Activated CD8-positive, alpha-beta T cell treated with anti-CD3 and anti-CD28 coated beads, Interleukin-2, amount 10 ng/mL, durations not matched to agents 7 days and 5 days (primary cell): Measurements from ENCODE around the gene SLC39A11. TPM values are rescaled to one million over a fixed set of nuclear protein-coding genes. Genes with fewer than 3 reads are reported as not detected.

ENCODE experiments used
- ATAC-seq: fragments of 150-1000 bp; cut with Tn5 transposase; one replicate; pipeline ENCODE4 v1.10.0; 2021; ENCODE audit warnings: moderate library complexity
- CTCF ChIA-PET: fragments of 350-600 bp; sonication (Branson Sonifier 250); formaldehyde crosslinking; loops from one replicate; lab custom pipeline; 2021; ENCODE audit warnings: antibody characterized with exemption; lab: Charles Lee
- POLR2A ChIA-PET: fragments of 350-600 bp; sonication (Branson Sonifier 250); formaldehyde crosslinking; loops from one replicate; lab custom pipeline; 2021; ENCODE audit warnings: antibody characterized with exemption; lab: Charles Lee
- DNase-seq: peaks from one replicate; pipeline ENCODE4 v3.0.0-alpha.2; 2020
- H3K27ac Mint-ChIP-seq: one replicate; pipeline ENCODE4 v1.8.0; 2021; ENCODE audit warnings: mild to moderate bottlenecking, mixed read lengths
- H3K27me3 Mint-ChIP-seq: one replicate; pipeline ENCODE4 v1.8.0; 2021; ENCODE audit warnings: low read depth, mixed read lengths
- H3K36me3 Mint-ChIP-seq: one replicate; pipeline ENCODE4 v1.8.0; 2021; ENCODE audit warnings: low read depth, mixed read lengths
- H3K4me1 Mint-ChIP-seq: one replicate; pipeline ENCODE4 v1.8.0; 2021; ENCODE audit warnings: low read depth, mixed read lengths
- H3K4me3 Mint-ChIP-seq: one replicate; pipeline ENCODE4 v1.8.0; 2021; ENCODE audit warnings: mild to moderate bottlenecking, mixed read lengths
- H3K9me3 Mint-ChIP-seq: one replicate; pipeline ENCODE4 v1.8.0; 2022; ENCODE audit warnings: mixed read lengths; ENCODE audit not compliant: insufficient read depth
- total RNA-seq, 2 experiments: library from RNA; stranded (reverse); gene quantifications; one replicate each; pipeline ENCODE4 v1.2.3, GENCODE V29; 2021

The SLC39A11 gene
- total RNA-seq, 2 experiments from 2014 or later, result 20.2 to 20.5 TPM

DNA sequence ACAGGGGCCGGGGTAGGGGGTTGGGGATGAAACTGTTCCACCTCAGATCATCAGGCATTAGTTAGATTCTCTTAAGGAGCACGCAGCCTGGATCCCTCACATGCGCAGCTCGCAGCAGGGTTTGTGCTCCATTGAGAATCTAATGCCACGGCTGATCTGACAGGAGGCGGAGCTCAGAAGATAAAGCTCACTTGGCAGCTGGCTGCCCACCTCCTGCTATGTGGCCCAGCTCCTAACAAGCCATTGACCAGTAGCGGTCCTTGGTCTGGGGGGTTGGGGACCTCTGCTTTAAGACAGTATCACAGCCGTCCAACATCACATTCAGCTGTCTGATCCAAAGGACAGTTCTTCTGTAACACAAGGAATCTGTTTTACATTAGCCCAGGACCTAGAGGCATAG is 62.5 kb downstream of the SLC39A11 start:
- CTCF ChIA-PET, result no interaction called here
- peaks cover 4% of the 10 kb centered on the region for H3K36me3 Mint-ChIP-seq
- no peak overlapping the region for H3K27ac Mint-ChIP-seq
- no peak for ATAC-seq
- DNase-seq, result no peak
- peaks cover 3% of the 10 kb centered on the region for H3K4me1 Mint-ChIP-seq
- POLR2A ChIA-PET, result no interaction called here
- H3K4me3 Mint-ChIP-seq, result no peak overlapping the region
- H3K9me3 Mint-ChIP-seq, result no peaks in the 10 kb centered on the region
- H3K27me3 Mint-ChIP-seq, result no peaks in the 10 kb centered on the region

DNA sequence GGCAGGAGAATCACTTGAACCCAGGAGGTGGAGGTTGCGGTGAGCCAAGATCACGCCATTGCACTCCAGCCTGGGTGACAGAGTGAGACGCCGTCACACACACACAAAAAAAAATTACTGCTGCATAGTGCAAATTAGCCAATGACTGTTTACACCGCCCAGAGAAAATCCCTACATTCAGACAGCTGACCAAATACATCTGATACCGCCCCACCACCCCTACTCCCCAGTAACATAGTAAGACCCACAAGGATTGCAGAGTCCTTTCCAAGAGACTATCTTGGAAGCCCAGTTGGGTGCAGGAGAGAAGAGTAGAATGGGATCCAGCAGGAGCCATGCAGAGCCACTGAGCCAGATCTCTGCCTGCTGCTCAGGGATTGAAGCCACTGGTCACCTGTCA is 63.5 kb downstream of the SLC39A11 start:
- Mint-ChIP-seq H3K27me3 (no peaks in the 10 kb centered on the region), H3K36me3 (peaks cover 4% of the 10 kb centered on the region), H3K9me3 (no peaks in the 10 kb centered on the region), H3K27ac (no peak overlapping the region), H3K4me3 (no peak overlapping the region), H3K4me1 (peaks cover 3% of the 10 kb centered on the region)
- ATAC-seq (no peak), DNase-seq (no peak)
- ChIA-PET POLR2A (no interaction called here), CTCF (no interaction called here)

DNA sequence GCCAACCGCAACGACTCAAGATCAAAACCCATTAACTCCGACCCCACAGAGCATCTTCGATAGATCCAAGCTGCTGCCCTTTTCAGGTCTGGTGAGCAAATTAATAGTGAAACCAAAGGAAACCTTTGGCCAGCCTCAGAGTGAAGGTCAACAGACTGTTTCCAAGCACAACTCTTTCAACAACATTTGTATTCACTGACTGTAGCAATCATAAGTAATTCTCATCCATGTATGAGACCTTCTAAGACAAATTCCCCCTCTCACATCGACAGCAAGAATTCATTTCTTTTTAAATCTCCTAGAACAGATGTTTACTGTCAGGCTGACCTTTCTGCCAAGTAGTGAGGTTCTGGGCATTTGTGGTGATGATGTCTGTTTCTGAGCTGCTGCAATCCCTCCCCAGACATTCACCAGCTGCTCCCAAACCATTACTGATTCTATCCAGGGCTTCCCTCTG is 64.2 kb downstream of the SLC39A11 start:
- CTCF ChIA-PET, result no interaction called here
- Mint-ChIP-seq H3K9me3 (no peaks in the 10 kb centered on the region), H3K4me1 (peaks cover 3% of the 10 kb centered on the region), H3K36me3 (peaks cover 6% of the 10 kb centered on the region), H3K27ac (no peak overlapping the region), H3K4me3 (no peak overlapping the region), H3K27me3 (no peaks in the 10 kb centered on the region)
- no peak for ATAC-seq
- POLR2A ChIA-PET, result no interaction called here
- DNase-seq, result no peak

DNA sequence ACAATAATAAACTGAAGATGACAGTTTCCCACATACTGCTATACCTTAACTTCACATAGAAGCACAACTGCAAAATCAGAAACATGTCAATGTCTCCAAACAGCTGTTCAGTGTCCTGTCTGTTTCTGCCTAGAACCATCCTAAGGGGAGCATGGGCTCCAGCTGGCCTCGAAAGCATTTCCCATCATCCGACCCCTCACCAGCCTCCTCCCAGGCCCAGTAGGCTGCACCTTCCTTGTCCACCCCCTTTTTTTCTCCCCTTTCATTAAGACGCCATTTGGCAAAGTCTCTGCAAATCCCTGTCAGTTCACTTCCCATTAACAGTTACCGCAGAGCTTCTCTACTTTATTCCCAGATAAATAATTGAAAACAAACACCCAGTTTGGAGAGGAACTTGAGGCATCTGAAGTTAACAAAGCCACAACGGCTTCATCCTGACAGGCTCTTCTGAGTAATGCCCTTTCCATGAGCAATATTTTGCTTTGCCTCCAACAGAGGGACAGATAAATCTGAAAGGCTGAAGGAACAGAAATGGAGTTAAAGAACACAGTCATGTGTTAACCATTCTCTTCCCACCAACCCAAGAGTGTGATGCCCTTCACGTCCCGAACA is 65.3 kb downstream of the SLC39A11 start:
- no peaks in the 10 kb centered on the region for H3K9me3 Mint-ChIP-seq
- DNase-seq (no peak), ATAC-seq (no peak)
- peaks cover 11% of the 10 kb centered on the region for H3K36me3 Mint-ChIP-seq
- POLR2A ChIA-PET, result no interaction called here
- H3K27me3 Mint-ChIP-seq, result no peaks in the 10 kb centered on the region
- H3K4me3 Mint-ChIP-seq, result no peak overlapping the region
- CTCF ChIA-PET, result interaction anchor here (1.1 kb wide), 1 partner anchor 41 kb away, joined by 3 read pairs; no protein-coding TSS in a partner anchor
- no peak overlapping the region for H3K27ac Mint-ChIP-seq
- H3K4me1 Mint-ChIP-seq, result peaks cover 3% of the 10 kb centered on the region

DNA sequence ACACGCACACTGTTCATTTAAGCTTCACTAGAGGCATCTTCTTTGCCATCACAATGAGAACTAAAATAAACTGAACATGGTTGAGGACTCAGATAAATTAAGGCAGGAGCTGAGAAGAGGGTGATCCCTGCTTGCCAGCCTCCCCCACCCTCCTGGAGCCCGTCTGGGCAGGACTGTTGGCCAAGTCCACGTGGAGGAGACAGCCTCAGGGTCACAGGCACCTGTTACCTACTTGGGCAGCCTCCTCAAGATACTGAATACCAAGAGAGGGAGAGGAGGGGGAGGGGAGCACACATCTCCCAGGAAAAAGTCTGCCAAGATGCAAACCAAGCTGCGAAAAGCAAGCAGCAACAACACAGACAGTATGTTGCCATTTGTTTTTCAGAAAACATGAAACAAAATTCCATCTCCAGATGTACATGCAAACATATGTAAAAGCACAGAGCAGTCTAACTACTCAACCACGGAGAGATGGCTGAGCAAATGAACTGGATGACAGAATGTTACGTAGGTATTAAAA is 67.4 kb downstream of the SLC39A11 start:
- CTCF ChIA-PET, result no interaction called here
- peaks cover 7% of the 10 kb centered on the region for H3K36me3 Mint-ChIP-seq

DNA sequence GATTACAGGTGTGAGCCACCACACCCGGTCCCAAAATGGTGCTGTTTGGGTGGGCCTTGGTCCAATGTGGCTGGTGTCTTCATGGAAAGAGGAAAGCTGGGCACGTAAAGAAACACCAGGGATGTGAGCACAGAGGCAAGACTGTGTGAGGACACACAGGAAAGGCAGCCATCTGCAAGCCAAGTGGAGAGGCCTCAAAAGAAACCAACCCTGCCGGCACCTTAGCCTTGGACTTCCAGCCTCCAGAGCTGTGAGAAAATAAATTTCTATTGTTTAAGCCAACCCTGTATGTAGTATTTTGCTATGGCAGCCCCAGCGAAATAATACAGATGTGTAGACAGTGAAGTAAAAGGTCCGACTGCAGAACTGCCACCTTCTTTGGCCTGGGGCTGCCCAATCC is 68.7 kb downstream of the SLC39A11 start:
- no peak overlapping the region for H3K27ac Mint-ChIP-seq
- ATAC-seq (no peak), DNase-seq (no peak)
- H3K36me3 Mint-ChIP-seq, result peaks cover 7% of the 10 kb centered on the region
- H3K27me3 Mint-ChIP-seq, result no peaks in the 10 kb centered on the region
- H3K9me3 Mint-ChIP-seq, result peaks cover 12% of the 10 kb centered on the region
- POLR2A ChIA-PET, result no interaction called here
- H3K4me3 Mint-ChIP-seq, result no peak overlapping the region
- H3K4me1 Mint-ChIP-seq, result peaks cover 3% of the 10 kb centered on the region
- CTCF ChIA-PET, result no interaction called here

More for the DNA sequence above, 67.4 kb downstream of the SLC39A11 start:
- H3K27me3 Mint-ChIP-seq, result no peaks in the 10 kb centered on the region
- H3K4me3 Mint-ChIP-seq, result no peak overlapping the region
- no peak for DNase-seq
- no peak for ATAC-seq
- no peak overlapping the region for H3K27ac Mint-ChIP-seq
- peaks cover 3% of the 10 kb centered on the region for H3K4me1 Mint-ChIP-seq
- peaks cover 1% of the 10 kb centered on the region for H3K9me3 Mint-ChIP-seq
- POLR2A ChIA-PET, result no interaction called here

DNA sequence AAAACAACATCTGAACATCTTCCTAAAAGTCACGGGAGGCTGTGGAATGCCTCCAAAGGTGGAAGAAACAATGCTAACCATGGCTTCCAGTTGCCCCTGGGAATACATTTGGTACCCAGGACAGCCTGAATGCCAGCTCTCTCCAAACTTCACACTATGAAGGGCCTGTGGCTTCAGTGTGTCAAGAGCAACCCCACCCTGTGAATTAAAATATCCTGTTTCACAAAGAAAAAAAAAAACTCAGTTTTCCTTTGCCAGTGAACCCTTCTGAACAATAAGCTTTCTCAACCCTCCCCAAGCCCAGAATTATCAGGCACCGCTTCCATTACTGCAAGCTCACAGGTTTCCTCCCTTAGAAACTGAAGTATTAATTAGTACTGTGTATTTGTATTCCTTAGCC is 69.8 kb downstream of the SLC39A11 start:
- ChIA-PET POLR2A (interaction anchor here (0.6 kb wide), 1 partner anchor 70 kb away, joined by 3 read pairs; no protein-coding TSS in a partner anchor), CTCF (no interaction called here)
- ATAC-seq (no peak), DNase-seq (no peak)
- H3K4me3 Mint-ChIP-seq, result no peak overlapping the region
- no peaks in the 10 kb centered on the region for H3K27me3 Mint-ChIP-seq
- H3K9me3 Mint-ChIP-seq, result peaks cover 19% of the 10 kb centered on the region
- no peaks in the 10 kb centered on the region for H3K4me1 Mint-ChIP-seq
- peaks cover 10% of the 10 kb centered on the region for H3K36me3 Mint-ChIP-seq
- no peak overlapping the region for H3K27ac Mint-ChIP-seq

DNA sequence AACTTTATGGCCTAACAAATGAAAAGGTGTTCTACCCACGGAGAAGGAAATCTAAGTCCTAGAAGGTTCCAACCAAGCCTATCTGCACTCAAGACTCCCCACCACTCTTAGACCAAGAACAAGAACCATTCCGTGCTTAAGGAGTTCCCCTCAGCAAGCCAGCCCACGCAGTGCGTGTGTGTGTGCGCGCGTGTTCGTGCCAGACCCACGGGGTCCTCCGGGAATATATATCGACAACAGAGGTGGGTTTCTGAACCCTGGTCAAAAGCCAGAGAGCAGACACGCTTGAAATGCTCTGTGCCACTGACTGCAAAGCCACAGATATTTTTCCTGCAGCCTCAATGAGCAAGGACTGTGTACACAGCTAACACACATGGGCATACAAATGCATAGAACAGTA is 70.7 kb downstream of the SLC39A11 start:
- H3K4me3 Mint-ChIP-seq, result no peak overlapping the region
- H3K27ac Mint-ChIP-seq, result no peak overlapping the region
- CTCF ChIA-PET, result no interaction called here
- DNase-seq (no peak), ATAC-seq (no peak)
- H3K36me3 Mint-ChIP-seq, result peaks cover 10% of the 10 kb centered on the region
- H3K27me3 Mint-ChIP-seq, result no peaks in the 10 kb centered on the region
- H3K9me3 Mint-ChIP-seq, result peaks cover 19% of the 10 kb centered on the region
- H3K4me1 Mint-ChIP-seq, result no peaks in the 10 kb centered on the region
- POLR2A ChIA-PET, result no interaction called here

DNA sequence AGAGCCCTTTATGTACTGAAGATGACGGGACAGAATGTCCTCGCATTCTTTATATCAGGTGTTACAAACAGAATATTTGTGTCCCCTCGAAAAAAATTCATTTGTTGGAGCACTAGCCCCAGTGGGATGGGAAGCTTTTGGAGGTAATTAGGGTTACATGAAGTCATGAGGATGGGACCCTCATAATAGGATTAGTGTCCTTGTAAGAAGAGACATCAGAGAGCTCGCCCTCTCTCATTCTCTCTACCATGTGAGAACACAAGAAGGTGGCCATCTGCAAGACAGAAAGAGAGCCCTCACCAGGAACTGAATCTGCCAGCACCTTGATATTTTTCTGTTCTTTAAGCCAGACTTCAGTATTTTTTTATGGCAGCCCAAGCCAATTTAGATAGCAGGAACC is 72.4 kb downstream of the SLC39A11 start:
- POLR2A ChIA-PET, result no interaction called here
- Mint-ChIP-seq H3K36me3 (peaks cover 10% of the 10 kb centered on the region), H3K27me3 (no peaks in the 10 kb centered on the region), H3K27ac (no peak overlapping the region), H3K4me3 (no peak overlapping the region), H3K4me1 (no peaks in the 10 kb centered on the region), H3K9me3 (peaks cover 19% of the 10 kb centered on the region)
- DNase-seq (no peak), ATAC-seq (no peak)
- CTCF ChIA-PET, result no interaction called here

DNA sequence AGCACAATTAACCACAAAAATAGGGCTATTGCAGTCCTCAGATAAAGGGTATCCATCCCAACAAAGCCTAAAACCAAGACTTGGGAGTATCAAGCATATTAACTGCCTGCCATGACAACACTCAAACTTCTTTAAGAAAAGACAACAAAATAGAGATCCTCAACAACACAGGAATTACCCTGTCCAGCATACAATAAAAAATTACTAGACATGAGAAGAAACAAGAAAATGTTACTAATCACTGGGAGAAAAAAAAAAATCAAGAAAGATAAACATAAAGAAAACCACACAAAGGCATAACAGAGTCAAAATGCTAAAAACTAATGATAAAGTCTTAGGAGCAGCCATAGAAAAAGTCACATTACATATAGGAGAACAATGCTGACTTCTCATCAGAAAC is 73.9 kb downstream of the SLC39A11 start:
- no peaks in the 10 kb centered on the region for H3K4me1 Mint-ChIP-seq
- H3K27me3 Mint-ChIP-seq, result no peaks in the 10 kb centered on the region
- no peak for ATAC-seq
- ChIA-PET POLR2A (no interaction called here), CTCF (no interaction called here)
- no peak for DNase-seq
- peaks cover 8% of the 10 kb centered on the region for H3K36me3 Mint-ChIP-seq
- H3K4me3 Mint-ChIP-seq, result no peak overlapping the region
- H3K27ac Mint-ChIP-seq, result no peak overlapping the region
- H3K9me3 Mint-ChIP-seq, result peaks cover 19% of the 10 kb centered on the region

DNA sequence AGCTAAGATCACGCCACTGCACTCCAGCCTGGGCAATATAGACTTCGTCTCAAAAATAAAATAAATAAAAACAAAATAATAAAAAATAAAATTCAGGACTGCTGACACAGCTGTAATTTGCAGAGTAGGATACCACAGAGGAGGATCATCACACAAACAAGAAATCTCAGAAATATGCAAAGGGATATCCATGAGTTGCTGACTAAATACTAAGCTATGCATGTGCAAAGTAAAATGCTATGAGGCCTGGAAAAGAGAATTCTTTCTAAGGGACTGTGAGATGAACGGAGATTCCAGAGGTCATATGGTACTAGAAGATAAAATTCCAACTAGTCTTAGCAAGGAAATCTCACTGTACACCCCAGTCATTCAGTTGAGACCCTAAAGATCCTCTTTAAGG is 74.8 kb downstream of the SLC39A11 start:
- CTCF ChIA-PET, result no interaction called here
- no peaks in the 10 kb centered on the region for H3K27me3 Mint-ChIP-seq

DNA sequence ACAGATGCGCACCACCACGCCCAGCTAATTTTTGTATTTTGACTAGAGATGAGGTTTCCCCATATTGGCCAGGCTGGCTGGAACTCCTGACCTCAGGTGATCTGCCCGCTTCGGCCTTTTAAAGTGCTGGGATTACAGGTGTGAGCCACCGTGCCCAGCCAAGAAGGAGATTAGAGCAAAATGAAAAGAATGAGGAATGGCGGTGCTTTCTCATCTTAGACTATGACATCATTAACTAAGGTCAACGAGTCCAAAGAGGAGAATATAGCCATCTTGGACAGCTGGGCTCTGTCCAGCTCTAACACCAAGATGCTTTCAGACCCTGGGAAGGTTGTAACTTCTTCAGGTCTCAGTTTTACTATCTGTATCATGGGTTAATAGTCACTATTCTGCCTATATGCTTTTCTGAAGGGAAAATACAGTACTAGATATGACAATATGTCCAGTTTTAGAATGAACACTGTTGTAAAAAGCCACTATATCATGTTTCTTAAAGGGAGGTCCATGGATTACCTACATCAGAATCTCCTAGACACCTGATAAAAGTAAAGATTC is 76.7 kb downstream of the SLC39A11 start:
- ChIA-PET CTCF (no interaction called here), POLR2A (no interaction called here)
- no peaks in the 10 kb centered on the region for H3K27me3 Mint-ChIP-seq
- no peak overlapping the region for H3K27ac Mint-ChIP-seq
- peaks cover 3% of the 10 kb centered on the region for H3K36me3 Mint-ChIP-seq
- H3K4me3 Mint-ChIP-seq, result no peak overlapping the region
- peaks cover 8% of the 10 kb centered on the region for H3K4me1 Mint-ChIP-seq
- H3K9me3 Mint-ChIP-seq, result peaks cover 19% of the 10 kb centered on the region
- DNase-seq (no peak), ATAC-seq (no peak)

More for the DNA sequence above, 74.8 kb downstream of the SLC39A11 start:
- Mint-ChIP-seq H3K36me3 (peaks cover 4% of the 10 kb centered on the region), H3K27ac (no peak overlapping the region), H3K4me3 (no peak overlapping the region), H3K4me1 (no peaks in the 10 kb centered on the region), H3K9me3 (peaks cover 19% of the 10 kb centered on the region)
- ATAC-seq (no peak), DNase-seq (no peak)
- POLR2A ChIA-PET, result interaction anchor here (0.6 kb wide), 1 partner anchor 732 kb away, joined by 3 read pairs; no protein-coding TSS in a partner anchor
